DOHH2 (cell line): ENCODE measurements around the gene LRSAM1.

ENCODE experiments used
- EZH2phosphoT487 ChIP-seq: fragments of 200-600 bp; sonication (generic); IDR thresholded peaks from 2 replicates; pipeline ENCODE4 v1.6.1; 2017; ENCODE audit warnings: borderline replicate concordance, mild to moderate bottlenecking, antibody characterized with exemption, low read length, moderate library complexity, mixed read lengths
- TF ChIP-seq, protein P1 (sequence below): fragments of 200-600 bp; sonication (generic); IDR thresholded peaks from one replicate; pipeline ENCODE4 v1.5.1; 2014; ENCODE audit warnings: antibody characterized with exemption, mild to moderate bottlenecking, low read depth, low read length; ENCODE audit not compliant: poor library complexity, severe bottlenecking

DNA sequence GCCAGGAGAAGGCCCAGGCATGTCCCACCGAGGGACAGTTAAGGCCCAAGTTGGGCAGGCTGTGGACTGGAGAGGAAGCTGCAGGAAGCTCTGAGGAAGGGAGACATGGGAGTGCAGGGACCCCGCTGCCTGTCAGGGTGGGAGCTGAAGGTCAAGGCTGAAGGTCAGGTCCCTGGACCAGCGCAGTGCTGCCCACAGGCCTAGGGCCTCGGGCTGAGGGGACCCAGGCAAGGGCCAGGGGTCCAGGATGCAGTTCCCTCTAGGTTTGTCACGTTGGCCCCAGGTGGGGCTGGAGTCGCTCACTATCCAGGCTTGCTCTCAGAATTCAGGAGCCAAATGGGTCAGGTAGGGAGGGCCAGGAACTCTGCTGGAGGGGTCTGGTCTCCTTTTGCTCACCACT is 84.1 kb downstream of the LRSAM1 start:
- TF ChIP-seq, protein P1, sequence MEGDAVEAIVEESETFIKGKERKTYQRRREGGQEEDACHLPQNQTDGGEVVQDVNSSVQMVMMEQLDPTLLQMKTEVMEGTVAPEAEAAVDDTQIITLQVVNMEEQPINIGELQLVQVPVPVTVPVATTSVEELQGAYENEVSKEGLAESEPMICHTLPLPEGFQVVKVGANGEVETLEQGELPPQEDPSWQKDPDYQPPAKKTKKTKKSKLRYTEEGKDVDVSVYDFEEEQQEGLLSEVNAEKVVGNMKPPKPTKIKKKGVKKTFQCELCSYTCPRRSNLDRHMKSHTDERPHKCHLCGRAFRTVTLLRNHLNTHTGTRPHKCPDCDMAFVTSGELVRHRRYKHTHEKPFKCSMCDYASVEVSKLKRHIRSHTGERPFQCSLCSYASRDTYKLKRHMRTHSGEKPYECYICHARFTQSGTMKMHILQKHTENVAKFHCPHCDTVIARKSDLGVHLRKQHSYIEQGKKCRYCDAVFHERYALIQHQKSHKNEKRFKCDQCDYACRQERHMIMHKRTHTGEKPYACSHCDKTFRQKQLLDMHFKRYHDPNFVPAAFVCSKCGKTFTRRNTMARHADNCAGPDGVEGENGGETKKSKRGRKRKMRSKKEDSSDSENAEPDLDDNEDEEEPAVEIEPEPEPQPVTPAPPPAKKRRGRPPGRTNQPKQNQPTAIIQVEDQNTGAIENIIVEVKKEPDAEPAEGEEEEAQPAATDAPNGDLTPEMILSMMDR: no peak
- no peak for TF ChIP-seq EZH2phosphoT487
